GM21825 (cell line): ENCODE results near the gene MS4A7.
"Not testable (repeated sequence)": the region's sequence is repeated elsewhere in the genome, so short reads cannot be mapped to it uniquely, and the experiment has no call there.

Source experiments
- ATAC-seq: cut with Tn5 transposase; IDR thresholded peaks from one replicate; pipeline ENCODE4 v1.9.1; 2021; ENCODE audit warnings: mild to moderate bottlenecking, moderate library complexity; ENCODE audit not compliant: unreplicated experiment

The MS4A7 gene

GRCh38 chr11:60378354-60378753 lies at the start of gene MS4A7:
Gene MS4A7, plus strand, starts transcription at chr11:60378532. Its CDS starts 4,610 bp downstream, at chr11:60383142.
- ATAC-seq = peak; percentile 86

- no peak for ATAC-seq
Observed at GRCh38 chr11:60332846-60333245, 45.5 kb upstream of the MS4A7 start.

GRCh38 chr11:60334005-60334620 lies 44.2 kb upstream of the MS4A7 start:
- ATAC-seq = no peak

- ATAC-seq = no peak
Observed at GRCh38 chr11:60336767-60337391, 41.5 kb upstream of the MS4A7 start.

GRCh38 chr11:60338053-60338452 lies 40.3 kb upstream of the MS4A7 start:
- no peak for ATAC-seq

- no peak for ATAC-seq
Observed at GRCh38 chr11:60339356-60339755, 39.0 kb upstream of the MS4A7 start.

- ATAC-seq = no peak
Observed at GRCh38 chr11:60343094-60343704, 35.1 kb upstream of the MS4A7 start.

GRCh38 chr11:60344146-60344545 lies 34.2 kb upstream of the MS4A7 start:
- no peak for ATAC-seq

GRCh38 chr11:60345489-60345888 lies 32.8 kb upstream of the MS4A7 start:
- ATAC-seq = no peak

- ATAC-seq = no peak
Observed at GRCh38 chr11:60347084-60347797, 31.1 kb upstream of the MS4A7 start.

GRCh38 chr11:60348116-60348515 lies 30.2 kb upstream of the MS4A7 start:
- no peak for ATAC-seq

GRCh38 chr11:60349990-60350389 lies 28.3 kb upstream of the MS4A7 start:
- no peak for ATAC-seq

- no peak for ATAC-seq
Observed at GRCh38 chr11:60357771-60358170, 20.6 kb upstream of the MS4A7 start.

GRCh38 chr11:60360621-60361020 lies 17.7 kb upstream of the MS4A7 start:
- no peak for ATAC-seq

- ATAC-seq = no peak
Observed at GRCh38 chr11:60362241-60362640, 16.1 kb upstream of the MS4A7 start.

- peak; percentile 56 for ATAC-seq
Observed at GRCh38 chr11:60363542-60364470, 14.5 kb upstream of the MS4A7 start.

GRCh38 chr11:60366262-60366904 lies 11.9 kb upstream of the MS4A7 start:
- not testable (repeated sequence) for ATAC-seq

GRCh38 chr11:60367009-60367408 lies 11.3 kb upstream of the MS4A7 start:
- peak; percentile 82 for ATAC-seq

GRCh38 chr11:60367896-60368295 lies 10.4 kb upstream of the MS4A7 start:
- no peak for ATAC-seq

GRCh38 chr11:60370252-60370810 lies 8.0 kb upstream of the MS4A7 start:
- ATAC-seq = no peak
